ENCODE measurements around the gene ANKFN1. TPM values are rescaled to one million over a fixed set of nuclear protein-coding genes. Genes with fewer than 3 reads are reported as not detected.

Gene ANKFN1
- total RNA-seq, 1 experiment from 2014 or later = not detected

DNA sequence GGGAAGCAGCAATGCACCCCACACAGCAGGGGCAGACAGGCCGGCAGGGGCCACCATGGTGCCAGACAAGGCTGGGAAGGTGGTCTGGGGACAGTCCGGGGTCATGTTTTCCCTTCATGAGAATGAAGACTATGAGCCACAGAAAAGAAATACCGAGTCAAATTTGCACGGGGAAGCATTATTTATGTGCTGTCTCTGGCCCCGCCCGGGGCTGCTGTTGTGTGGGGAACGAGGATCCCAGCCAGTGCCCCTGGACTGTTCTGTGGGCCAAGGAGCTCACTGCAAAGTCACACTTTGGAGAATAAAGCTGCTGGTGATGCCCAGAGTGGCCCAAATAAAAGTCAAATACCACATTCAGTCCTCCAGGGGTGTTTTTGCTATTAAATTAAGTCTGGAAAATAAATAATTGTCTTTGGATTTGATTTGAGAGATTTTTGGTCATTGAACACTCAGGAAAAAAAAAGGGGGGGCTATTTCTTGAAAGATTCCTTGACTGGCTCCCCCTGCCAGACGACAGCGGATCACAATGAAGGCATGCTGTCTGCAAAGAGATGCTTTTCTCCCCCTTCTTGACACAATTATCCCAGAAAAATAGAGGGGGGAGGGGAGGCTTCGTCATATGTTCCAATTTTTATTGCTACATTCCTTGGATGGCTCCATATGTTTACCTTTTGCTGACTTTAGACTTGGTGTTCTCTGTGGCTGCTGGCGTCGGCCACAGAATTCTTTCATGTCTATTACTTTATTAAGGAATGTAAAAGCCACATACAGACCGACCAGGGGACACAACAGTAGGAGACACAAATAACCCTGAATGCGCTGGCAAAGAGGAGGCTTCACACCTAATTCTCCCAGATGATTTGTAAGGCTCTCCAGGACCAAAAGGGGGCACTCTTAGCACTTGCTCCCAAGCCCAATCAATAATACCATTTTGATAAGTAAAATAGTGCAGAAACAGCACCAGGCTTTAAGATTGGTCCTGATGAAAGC, 27.1 kb upstream of the ANKFN1 start:
- TF ChIP-seq, protein P1, sequence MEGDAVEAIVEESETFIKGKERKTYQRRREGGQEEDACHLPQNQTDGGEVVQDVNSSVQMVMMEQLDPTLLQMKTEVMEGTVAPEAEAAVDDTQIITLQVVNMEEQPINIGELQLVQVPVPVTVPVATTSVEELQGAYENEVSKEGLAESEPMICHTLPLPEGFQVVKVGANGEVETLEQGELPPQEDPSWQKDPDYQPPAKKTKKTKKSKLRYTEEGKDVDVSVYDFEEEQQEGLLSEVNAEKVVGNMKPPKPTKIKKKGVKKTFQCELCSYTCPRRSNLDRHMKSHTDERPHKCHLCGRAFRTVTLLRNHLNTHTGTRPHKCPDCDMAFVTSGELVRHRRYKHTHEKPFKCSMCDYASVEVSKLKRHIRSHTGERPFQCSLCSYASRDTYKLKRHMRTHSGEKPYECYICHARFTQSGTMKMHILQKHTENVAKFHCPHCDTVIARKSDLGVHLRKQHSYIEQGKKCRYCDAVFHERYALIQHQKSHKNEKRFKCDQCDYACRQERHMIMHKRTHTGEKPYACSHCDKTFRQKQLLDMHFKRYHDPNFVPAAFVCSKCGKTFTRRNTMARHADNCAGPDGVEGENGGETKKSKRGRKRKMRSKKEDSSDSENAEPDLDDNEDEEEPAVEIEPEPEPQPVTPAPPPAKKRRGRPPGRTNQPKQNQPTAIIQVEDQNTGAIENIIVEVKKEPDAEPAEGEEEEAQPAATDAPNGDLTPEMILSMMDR (conservative IDR thresholded peaks at IDR 0.05) = peak; percentile 84
- Histone ChIP-seq H3K9ac (ENCODE audit: extremely low read depth, insufficient read length, low read length) (no peak overlapping the region), H3K14ac (ENCODE audit: insufficient read depth, low read length) (no peak overlapping the region), H3K56ac (ENCODE audit: insufficient read length, low read depth, low read length) (no peak overlapping the region), H3K79me2 (ENCODE audit: insufficient read depth, low read length) (no peaks in the 10 kb centered on the region), H4K20me1 (ENCODE audit: control insufficient read depth, insufficient read depth, insufficient read length) (no peaks in the 10 kb centered on the region), H4K5ac (ENCODE audit: insufficient read length, low read depth, low read length) (no peak overlapping the region), H2AK5ac (ENCODE audit: insufficient read length, low read length) (no peak overlapping the region), H3K4me1 (ENCODE audit: insufficient read depth, low read length) (no peaks in the 10 kb centered on the region), H2BK15ac (ENCODE audit: low read depth, low read length) (no peak overlapping the region), H3K9me3 (ENCODE audit: control insufficient read depth, low read depth, low read length) (no peaks in the 10 kb centered on the region), H2BK120ac (ENCODE audit: low read depth, low read length, poor library complexity, severe bottlenecking) (no peak overlapping the region), H2BK12ac (ENCODE audit: insufficient read length, low read depth, low read length) (no peak overlapping the region), H3K18ac (ENCODE audit: insufficient read length, low read depth, low read length) (no peak overlapping the region), H3K27ac (ENCODE audit: insufficient read length, low read depth, low read length) (no peak overlapping the region), H3K79me1 (ENCODE audit: insufficient read depth, low read depth, low read length, poor library complexity, severe bottlenecking) (no peaks in the 10 kb centered on the region), H2BK20ac (ENCODE audit: low read depth, low read length, poor library complexity, severe bottlenecking) (no peak overlapping the region), H3K27me3 (ENCODE audit: insufficient read depth, low read length) (no peaks in the 10 kb centered on the region), H4K8ac (replicated peaks; ENCODE audit: insufficient read length, low read depth, low read length) (no peak overlapping the region), H3K23ac (ENCODE audit: insufficient read length, low read depth, low read length) (no peak overlapping the region), H2BK5ac (ENCODE audit: insufficient read length, low read length) (no peak overlapping the region), H3K4me2 (ENCODE audit: insufficient read depth, insufficient read length, low read length) (no peak overlapping the region), H2AFZ (ENCODE audit: low read length) (no peak overlapping the region), H3T11ph (ENCODE audit: low read length) (no peak overlapping the region), H3K4ac (ENCODE audit: low read depth, low read length) (no peak overlapping the region), H4K91ac (ENCODE audit: insufficient read length, low read depth, low read length) (no peak overlapping the region), H3K23me2 (ENCODE audit: insufficient read length, low read depth, low read length, poor library complexity, severe bottlenecking) (no peaks in the 10 kb centered on the region)
- Mint-ChIP-seq H3K4me3 (no peak overlapping the region), H3K4me1 (peaks cover 15 to 20% of the 10 kb centered on the region in 2 experiments), H3K9me3 (no peaks in the 10 kb centered on the region), H3K36me3 (ENCODE audit: insufficient read depth in 1 of 3, low read depth in 3 of 3) (no peaks in the 10 kb centered on the region), H3K27me3 (ENCODE audit: low read depth) (no peaks in the 10 kb centered on the region), H3K27ac (no peak overlapping the region)
- WGBS (ENCODE audit: extremely low coverage, insufficient read length, low lambda C conversion rate) = no CpG with 5 or more reads among the region's 14 CpGs
- DNase-seq = peak; percentile 59
